Esophagus muscularis mucosa (tissue), 4 donors: ENCODE measurements around the gene AADACL4.

Source experiments
- EP300 ChIP-seq: sonication (generic); formaldehyde crosslinking; IDR thresholded peaks from one replicate; pipeline ENCODE4 v1.6.1; 2017; ENCODE audit warnings: antibody characterized with exemption
- POLR2A ChIP-seq: fragments of 450-650 bp; IDR thresholded peaks from one replicate; pipeline ENCODE4 v1.6.1; 2017; ENCODE audit warnings: antibody characterized with exemption, moderate library complexity, mild to moderate bottlenecking, low read depth
- POLR2AphosphoS5 ChIP-seq, 2 donors: sonication (generic); formaldehyde crosslinking; IDR thresholded peaks; one replicate each; pipeline ENCODE4 v1.6.1; 2017; ENCODE audit warnings: antibody characterized with exemption in 2 of 2
- TF ChIP-seq, protein P1 (sequence below), 3 experiments: fragments of 200-600 bp in 2 of 3; fragments of 450-650 bp in 1 of 3; sonication (generic) in 2 of 3; IDR thresholded peaks; one replicate each; pipeline ENCODE4 v1.5.1; 2017 to 2019; ENCODE audit warnings: antibody characterized with exemption in 3 of 3, mild to moderate bottlenecking in 2 of 3, moderate library complexity in 1 of 3

DNA sequence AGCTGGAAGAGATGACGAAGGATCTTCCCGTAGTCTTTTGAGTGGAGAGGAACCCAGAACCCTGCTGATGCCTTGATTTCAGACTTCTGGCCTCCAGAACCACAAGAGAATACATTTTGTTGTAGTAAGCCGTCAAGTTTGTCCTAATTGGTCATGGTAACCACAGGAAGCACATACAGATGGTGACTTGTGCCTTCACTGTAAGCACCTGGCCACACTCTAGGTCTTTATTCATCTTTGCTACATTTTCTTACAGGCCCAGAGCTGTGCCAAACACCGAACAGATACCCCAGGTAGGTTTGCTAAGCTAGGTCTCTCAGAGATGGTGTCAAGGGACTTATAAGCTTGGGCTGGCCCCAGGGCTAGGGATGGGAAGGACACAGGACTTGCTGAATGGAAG is 30.7 kb upstream of the AADACL4 start:
- TF ChIP-seq POLR2AphosphoS5 (IDR thresholded peaks at IDR 0.05) (no peak), POLR2A (no peak), EP300 (no peak)
- TF ChIP-seq, protein P1, sequence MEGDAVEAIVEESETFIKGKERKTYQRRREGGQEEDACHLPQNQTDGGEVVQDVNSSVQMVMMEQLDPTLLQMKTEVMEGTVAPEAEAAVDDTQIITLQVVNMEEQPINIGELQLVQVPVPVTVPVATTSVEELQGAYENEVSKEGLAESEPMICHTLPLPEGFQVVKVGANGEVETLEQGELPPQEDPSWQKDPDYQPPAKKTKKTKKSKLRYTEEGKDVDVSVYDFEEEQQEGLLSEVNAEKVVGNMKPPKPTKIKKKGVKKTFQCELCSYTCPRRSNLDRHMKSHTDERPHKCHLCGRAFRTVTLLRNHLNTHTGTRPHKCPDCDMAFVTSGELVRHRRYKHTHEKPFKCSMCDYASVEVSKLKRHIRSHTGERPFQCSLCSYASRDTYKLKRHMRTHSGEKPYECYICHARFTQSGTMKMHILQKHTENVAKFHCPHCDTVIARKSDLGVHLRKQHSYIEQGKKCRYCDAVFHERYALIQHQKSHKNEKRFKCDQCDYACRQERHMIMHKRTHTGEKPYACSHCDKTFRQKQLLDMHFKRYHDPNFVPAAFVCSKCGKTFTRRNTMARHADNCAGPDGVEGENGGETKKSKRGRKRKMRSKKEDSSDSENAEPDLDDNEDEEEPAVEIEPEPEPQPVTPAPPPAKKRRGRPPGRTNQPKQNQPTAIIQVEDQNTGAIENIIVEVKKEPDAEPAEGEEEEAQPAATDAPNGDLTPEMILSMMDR (IDR thresholded peaks at IDR 0.05), result no peak
